Measurements from ENCODE around the gene ENOPH1.
"Not testable (repeated sequence)": the region's sequence is repeated elsewhere in the genome, so short reads cannot be mapped to it uniquely, and the experiment has no call there.

Gene ENOPH1

GRCh38 chr4:82430193-82430963, at the start of gene ENOPH1, which contains the start of gene HNRNPDL:
Gene ENOPH1, plus strand, starts transcription at chr4:82430590. Its CDS starts 240 bp downstream, at chr4:82430830.
Gene HNRNPDL, minus strand, starts transcription at chr4:82430462. Its CDS starts 772 bp downstream, at chr4:82429690.
- ATAC-seq = peak; percentile 73 to 75

- ATAC-seq = no peak
These were observed 49.6 kb upstream of the ENOPH1 start for GRCh38 chr4:82380831-82381230.

GRCh38 chr4:82381235-82381634, 49.2 kb upstream of the ENOPH1 start:
- no peak for ATAC-seq

- peak in 1 of 2 donors; percentile 51 for ATAC-seq
These were observed 48.6 kb upstream of the ENOPH1 start for GRCh38 chr4:82381661-82382296.

GRCh38 chr4:82382751-82383150, 47.6 kb upstream of the ENOPH1 start:
- no peak for ATAC-seq

GRCh38 chr4:82386312-82386711, 44.1 kb upstream of the ENOPH1 start:
- not testable (repeated sequence) for ATAC-seq

GRCh38 chr4:82388405-82388804, 42.0 kb upstream of the ENOPH1 start:
- no peak for ATAC-seq

GRCh38 chr4:82390061-82390460, 40.3 kb upstream of the ENOPH1 start:
- ATAC-seq = not testable (repeated sequence)

- no peak for ATAC-seq
These were observed 35.5 kb upstream of the ENOPH1 start for GRCh38 chr4:82394896-82395295.

GRCh38 chr4:82397527-82397926, 32.9 kb upstream of the ENOPH1 start:
- ATAC-seq = no peak

GRCh38 chr4:82398263-82398662, 32.1 kb upstream of the ENOPH1 start:
- no peak for ATAC-seq

GRCh38 chr4:82401600-82401999, 28.8 kb upstream of the ENOPH1 start:
- no peak for ATAC-seq

- no peak for ATAC-seq
These were observed 28.1 kb upstream of the ENOPH1 start for GRCh38 chr4:82402196-82402775.

- ATAC-seq = no peak
These were observed 26.7 kb upstream of the ENOPH1 start for GRCh38 chr4:82403725-82404124.

GRCh38 chr4:82415061-82415460, 15.3 kb upstream of the ENOPH1 start:
- not testable (repeated sequence) for ATAC-seq

GRCh38 chr4:82415922-82416365, 14.4 kb upstream of the ENOPH1 start:
- no peak for ATAC-seq

- ATAC-seq = no peak
These were observed 10.9 kb upstream of the ENOPH1 start for GRCh38 chr4:82419451-82419850.

GRCh38 chr4:82421796-82422560, 8.4 kb upstream of the ENOPH1 start:
- peak in 1 of 2 donors; percentile 19 for ATAC-seq

GRCh38 chr4:82422616-82423015, 7.8 kb upstream of the ENOPH1 start:
- no peak for ATAC-seq

- ATAC-seq = peak; percentile 58 to 77
These were observed 6.9 kb upstream of the ENOPH1 start for GRCh38 chr4:82423245-82424054.

- ATAC-seq = no peak
These were observed 4.9 kb upstream of the ENOPH1 start for GRCh38 chr4:82425478-82425877.

GRCh38 chr4:82428526-82428968, 1.8 kb upstream of the ENOPH1 start:
- ATAC-seq = no peak

All from activated CD4-positive, CD25-positive, alpha-beta regulatory T cell treated with anti-CD3 and anti-CD28 coated beads, Interleukin-2, amount 50 U/mL, for 24 hours (primary cell).